ENCODE results near the gene CHST15. TPM values are rescaled to one million over a fixed set of nuclear protein-coding genes. Genes with fewer than 3 reads are reported as not detected.

The CHST15 gene
- total RNA-seq, 4 donors from 2014 or later: 4.0 to 23.0 (median 13.8) TPM

GRCh38 chr10:124126983-124127385 is 33.6 kb upstream of the CHST15 start:
- H3K4me3 ChIP-seq: no peak overlapping the region
- intact Hi-C loops (cut with DNase I): no loop called here
- H3K27ac ChIP-seq: no peak overlapping the region
- TF ChIP-seq POLR2A (IDR thresholded peaks at IDR 0.05): no peak
- TF ChIP-seq CTCF (IDR thresholded peaks at IDR 0.05): no peak
- H3K4me1 ChIP-seq: no peaks in the 10 kb centered on the region
- no peaks in the 10 kb centered on the region for H3K9me3 ChIP-seq
- H3K27me3 ChIP-seq: no peaks in the 10 kb centered on the region
- 88 to 97% methylated on average over 5 to 7 of the region's 9 CpGs for WGBS, 2 donors
- DNase-seq: no peak
- H3K36me3 ChIP-seq: no peaks in the 10 kb centered on the region

GRCh38 chr10:124126145-124126982 is 33.0 kb upstream of the CHST15 start:
- TF ChIP-seq CTCF (IDR thresholded peaks at IDR 0.05) (no peak), POLR2A (IDR thresholded peaks at IDR 0.05) (no peak)
- WGBS, 2 donors: 78 to 83% methylated on average over 9 of the region's 11 CpGs
- H3K27ac ChIP-seq: no peak overlapping the region
- intact Hi-C loops (cut with DNase I): no loop called here
- no peaks in the 10 kb centered on the region for H3K4me1 ChIP-seq
- H3K27me3 ChIP-seq: no peaks in the 10 kb centered on the region
- no peaks in the 10 kb centered on the region for H3K36me3 ChIP-seq
- no peak for DNase-seq
- no peaks in the 10 kb centered on the region for H3K9me3 ChIP-seq
- no peak overlapping the region for H3K4me3 ChIP-seq

GRCh38 chr10:124125305-124126116 is 32.1 kb upstream of the CHST15 start:
- intact Hi-C loops (cut with DNase I): no loop called here
- 69 to 81% methylated on average over 7 to 8 of the region's 10 CpGs for WGBS, 2 donors
- Histone ChIP-seq H3K4me1 (no peaks in the 10 kb centered on the region), H3K27ac (no peak overlapping the region), H3K4me3 (no peak overlapping the region), H3K27me3 (no peaks in the 10 kb centered on the region), H3K36me3 (no peaks in the 10 kb centered on the region), H3K9me3 (no peaks in the 10 kb centered on the region)
- DNase-seq: no peak
- TF ChIP-seq POLR2A (IDR thresholded peaks at IDR 0.05): no peak
- TF ChIP-seq CTCF (IDR thresholded peaks at IDR 0.05): peak in 4 of 6 experiments; percentile 22 to 45 (median 30)

GRCh38 chr10:124124769-124125161 is 31.4 kb upstream of the CHST15 start:
- H3K27me3 ChIP-seq: no peaks in the 10 kb centered on the region
- H3K4me3 ChIP-seq: no peak overlapping the region
- 92 to 100% methylated on average over 2 of the region's 2 CpGs for WGBS, 2 donors
- DNase-seq: no peak
- H3K4me1 ChIP-seq: peaks cover 0 to 1% (median 0%) of the 10 kb centered on the region in 3 donors
- H3K27ac ChIP-seq: no peak overlapping the region
- intact Hi-C loops (cut with DNase I): no loop called here
- TF ChIP-seq POLR2A (IDR thresholded peaks at IDR 0.05) (no peak), CTCF (IDR thresholded peaks at IDR 0.05) (no peak)
- H3K36me3 ChIP-seq: no peaks in the 10 kb centered on the region
- no peaks in the 10 kb centered on the region for H3K9me3 ChIP-seq
